GM12878 (cell line): ENCODE results near the gene CHRNA9. TPM values are rescaled to one million over a fixed set of nuclear protein-coding genes. Genes with fewer than 3 reads are reported as not detected.

Source experiments
- ATAC-seq: fragments of 200-7000 bp; cut with Tn5 transposase; 3 replicates; pipeline ENCODE4 v1.9.1; 2020; ENCODE audit warnings: mild to moderate bottlenecking, moderate library complexity
- BruUV-seq: library from RNA; stranded (reverse); fragments of 400-500 nt; replicated peaks from 2 replicates; lab custom pipeline; 2021; lab: Mats Ljungman, UMichigan
- CTCF ChIA-PET: fragments of 300-600 bp; sonication (Branson Sonifier 250); formaldehyde crosslinking; extraction: SDS; loops from one replicate; lab custom pipeline; 2021; ENCODE audit warnings: inconsistent platforms; lab: Yijun Ruan, JAX
- POLR2A ChIA-PET: fragments of 350-600 bp; formaldehyde crosslinking; extraction: SDS; loops from one replicate; lab custom pipeline; 2021; ENCODE audit warnings: inconsistent platforms; lab: Charles Lee
- RAD21 ChIA-PET: fragments of 300-600 bp; sonication (Branson Sonifier 250); formaldehyde crosslinking; loops from one replicate; lab custom pipeline; 2023; ENCODE audit warnings: antibody characterized with exemption; ENCODE audit not compliant: unreplicated experiment; lab: Charles Lee
- SMC1A ChIA-PET: fragments of 300-600 bp; sonication (Branson Sonifier 250); formaldehyde crosslinking; loops from one replicate; lab custom pipeline; 2023; ENCODE audit not compliant: unreplicated experiment, uncharacterized antibody; lab: Charles Lee
- DNase-seq: peaks from one replicate; pipeline ENCODE4 v3.0.0-alpha.2; 2011; ENCODE audit warnings: low read depth, low spot score
- FAIRE-seq: peaks from 3 replicates; lab custom pipeline; 2011; peaks lifted over from hg19 to GRCh38; lab: Jason Lieb, UNC
- H2AFZ ChIP-seq: 2 replicates; pipeline ENCODE4 v1.6.0; 2011; ENCODE audit warnings: low read depth, low read length, control low read depth; ENCODE audit not compliant: control insufficient read depth
- H3K27ac ChIP-seq: 2 replicates; pipeline ENCODE4 v1.5.1; 2011; ENCODE audit warnings: control low read depth; ENCODE audit not compliant: control insufficient read depth, insufficient read depth
- H3K27me3 ChIP-seq, 2 experiments: replicated peaks in 1 of 2; 2 replicates each; pipeline versions ENCODE4 v1.6.0 to v1.6.1; 2011; ENCODE audit warnings: low read length in 1 of 2; ENCODE audit not compliant: control insufficient read depth in 2 of 2, insufficient read depth in 2 of 2
- H3K36me3 ChIP-seq, 2 experiments: 2 replicates each; pipeline ENCODE4 v1.5.1; 2011; ENCODE audit warnings: low read length in 1 of 2; ENCODE audit not compliant: control insufficient read depth in 2 of 2, insufficient read depth in 2 of 2
- H3K4me1 ChIP-seq: 2 replicates; pipeline ENCODE4 v1.6.1; 2011; ENCODE audit warnings: mild to moderate bottlenecking, low read length, moderate library complexity, mixed read lengths; ENCODE audit not compliant: control insufficient read depth, insufficient read depth
- H3K4me2 ChIP-seq: 2 replicates; pipeline ENCODE4 v1.6.0; 2011; ENCODE audit warnings: control low read depth; ENCODE audit not compliant: control insufficient read depth, insufficient read depth
- H3K4me3 ChIP-seq: fragments of 200-600 bp; sonication (generic); 2 replicates; pipeline ENCODE4 v1.5.1; 2016
- H3K79me2 ChIP-seq: 2 replicates; pipeline ENCODE4 v1.6.0; 2011; ENCODE audit warnings: low read length; ENCODE audit not compliant: control insufficient read depth, insufficient read depth
- H3K9ac ChIP-seq: 2 replicates; pipeline ENCODE4 v1.8.0; 2011; ENCODE audit warnings: low read length, control low read depth, mixed read lengths; ENCODE audit not compliant: control insufficient read depth, insufficient read depth
- H3K9me3 ChIP-seq: replicated peaks from 3 replicates; pipeline ENCODE4 v1.5.1; 2011; ENCODE audit warnings: mild to moderate bottlenecking, low read length; ENCODE audit not compliant: control insufficient read depth, insufficient read depth
- H4K20me1 ChIP-seq: 2 replicates; pipeline ENCODE4 v1.6.0; 2011; ENCODE audit not compliant: control insufficient read depth, insufficient read depth
- ATF7 ChIP-seq: fragments of 450-650 bp; IDR thresholded peaks from 2 replicates; pipeline ENCODE4 v1.6.1; 2016; ENCODE audit warnings: low read depth, mild to moderate bottlenecking
- CTCF ChIP-seq, 3 experiments: IDR thresholded peaks in 2 of 3; conservative IDR thresholded peaks in 1 of 3; 2 replicates each; pipeline ENCODE4 v1.5.1; 2011; ENCODE audit warnings: low read depth in 3 of 3, low read length in 3 of 3, mild to moderate bottlenecking in 3 of 3, control low read depth in 2 of 3, moderate library complexity in 2 of 3, inconsistent platforms in 1 of 3, mixed read lengths in 1 of 3; ENCODE audit not compliant: control insufficient read depth in 2 of 3, insufficient read depth in 1 of 3; ENCODE audit errors: extremely low read depth in 1 of 3
- GATAD2B ChIP-seq: fragments of 450-650 bp; conservative IDR thresholded peaks from 2 replicates; pipeline ENCODE4 v1.6.1; 2017; ENCODE audit warnings: low read depth, mild to moderate bottlenecking, moderate library complexity
- IRF3 ChIP-seq: fragments of 450-650 bp; IDR thresholded peaks from 2 replicates; pipeline ENCODE4 v1.6.1; 2014; ENCODE audit warnings: mild to moderate bottlenecking
- JUND ChIP-seq: IDR thresholded peaks from 2 replicates; pipeline ENCODE4 v1.6.1; 2012; ENCODE audit warnings: low read depth, mild to moderate bottlenecking, low read length, improper control_type of control experiment, moderate library complexity
- MTA3 ChIP-seq: IDR thresholded peaks from 2 replicates; pipeline ENCODE4 v1.6.1; 2012; ENCODE audit warnings: low read length, inconsistent platforms, borderline replicate concordance
- MYC ChIP-seq: IDR thresholded peaks from 2 replicates; pipeline ENCODE4 v1.6.1; 2011; ENCODE audit warnings: mild to moderate bottlenecking, low read length, moderate library complexity, inconsistent platforms; ENCODE audit not compliant: insufficient read depth, insufficient replicate concordance, insufficient read length, severe bottlenecking
- NFXL1 ChIP-seq: fragments of 450-650 bp; IDR thresholded peaks from 2 replicates; pipeline ENCODE4 v1.6.1; 2017; ENCODE audit warnings: antibody characterized with exemption, mild to moderate bottlenecking, borderline replicate concordance
- NR2C2 ChIP-seq: IDR thresholded peaks from 2 replicates; pipeline ENCODE4 v1.6.1; 2011; ENCODE audit warnings: borderline replicate concordance, low read depth; ENCODE audit not compliant: control insufficient read depth, insufficient read length
- PML ChIP-seq: IDR thresholded peaks from 2 replicates; pipeline ENCODE4 v1.6.1; 2012; ENCODE audit warnings: low read length, inconsistent platforms
- RFX5 ChIP-seq: IDR thresholded peaks from 2 replicates; pipeline ENCODE4 v1.6.1; 2011; ENCODE audit warnings: low read depth, low read length, improper control_type of control experiment
- SMAD1 ChIP-seq: fragments of 450-650 bp; IDR thresholded peaks from 2 replicates; pipeline ENCODE4 v1.6.1; 2018; ENCODE audit warnings: mild to moderate bottlenecking, low read depth; ENCODE audit not compliant: partially characterized antibody
- SMARCA5 ChIP-seq: fragments of 450-650 bp; IDR thresholded peaks from 2 replicates; pipeline ENCODE4 v1.6.1; 2017; ENCODE audit warnings: mild to moderate bottlenecking
- SP1 ChIP-seq: IDR thresholded peaks from one replicate; pipeline ENCODE4 v1.6.1; 2011; ENCODE audit warnings: low read depth, low read length
- SPI1 ChIP-seq: IDR thresholded peaks from 2 replicates; pipeline ENCODE4 v1.6.1; 2011; ENCODE audit warnings: low read depth, mild to moderate bottlenecking, low read length, moderate library complexity, borderline replicate concordance; ENCODE audit not compliant: insufficient read depth
- SREBF2 ChIP-seq: IDR thresholded peaks from 2 replicates; pipeline ENCODE4 v1.6.1; 2012; ENCODE audit warnings: mild to moderate bottlenecking, low read length
- SRF ChIP-seq, 2 experiments: IDR thresholded peaks; 2 replicates each; pipeline ENCODE4 v1.6.1; 2011; ENCODE audit warnings: low read depth in 2 of 2, low read length in 2 of 2, mild to moderate bottlenecking in 1 of 2, moderate library complexity in 1 of 2
- ZNF24 ChIP-seq: fragments of 450-650 bp; IDR thresholded peaks from 2 replicates; pipeline ENCODE4 v1.6.1; 2017; ENCODE audit warnings: antibody characterized with exemption, mild to moderate bottlenecking
- WGBS: methylation state at CpG from one replicate; pipeline ENCODE4 v1.1.6; 2016; ENCODE audit warnings: low lambda C conversion rate; ENCODE audit not compliant: insufficient replicate concordance, insufficient coverage; ENCODE audit errors: missing lambda C conversion rate; 5-methylcytosine and 5-hydroxymethylcytosine counted together
- in situ Hi-C: fragments of 300-500 bp; cut with MboI; formaldehyde crosslinking; loops from 9 replicates; pipeline ENCODE4 v1.14.3; 2018; ENCODE audit warnings: mixed read lengths
- intact Hi-C: fragments of 100-400 bp; cut with micrococcal nuclease; formaldehyde crosslinking; loops from one replicate; pipeline ENCODE4 v1.14.2; 2022; ENCODE audit not compliant: unreplicated experiment
- polyA plus RNA-seq, 11 experiments: library from polyadenylated mRNA; depleted of rRNA in 4 of 11; unstranded in 6 of 11; stranded (reverse) in 5 of 11; fragments of >200 nt; fragmentation: Nextera tagmentation in 4 of 11; fragmentation: Illumina TruSeq in 1 of 11; extraction: Ambion mirVana in 4 of 11; extraction: Trizol in 1 of 11; gene quantifications; 1 replicate in 1 of 11; 2 replicates in 10 of 11; pipeline versions ENCODE4 v1.2.1 to v1.2.3, GENCODE V29; 2011 to 2016; ENCODE audit warnings: inconsistent platforms in 2 of 11, missing spikeins in 2 of 11, low read depth in 1 of 11
- total RNA-seq, 4 experiments: library from RNA; depleted of rRNA in 3 of 4; stranded (reverse); fragments of >200 nt in 3 of 4; fragmentation: Illumina TruSeq in 1 of 4; extraction: Trizol in 1 of 4; gene quantifications; 2 replicates each; pipeline versions ENCODE4 v1.2.1 to v1.2.3, GENCODE V29; 2013 to 2021

CHRNA9 gene
- total and polyA plus RNA-seq, 10 of the 15 experiments (the other 5 are each of a cell fraction or from before 2014, with no cell fraction given) = 0.05 to 0.09 (median 0.08) TPM; not detected in 7

DNA sequence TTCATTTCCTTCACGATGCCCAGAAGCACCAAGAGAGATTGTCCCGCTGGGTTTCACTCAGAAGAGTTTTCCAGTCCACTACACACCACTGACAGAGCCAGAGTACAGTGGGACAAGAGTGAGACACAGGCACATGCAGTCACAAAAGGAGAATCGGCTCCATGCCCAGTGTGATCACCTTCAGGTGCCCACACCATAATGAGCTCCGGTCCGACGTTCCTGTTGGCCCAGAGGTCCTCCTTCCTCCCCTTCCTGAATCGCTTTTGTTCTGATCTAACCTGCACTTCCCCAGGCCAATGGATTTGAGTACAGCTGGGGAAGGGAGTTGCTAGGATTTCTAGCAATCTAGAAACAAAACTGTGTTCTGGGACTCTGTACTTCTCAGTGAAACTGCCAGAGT, 4.6 kb upstream of the CHRNA9 start:
- H2AFZ ChIP-seq = no peak overlapping the region
- no peak for FAIRE-seq

DNA sequence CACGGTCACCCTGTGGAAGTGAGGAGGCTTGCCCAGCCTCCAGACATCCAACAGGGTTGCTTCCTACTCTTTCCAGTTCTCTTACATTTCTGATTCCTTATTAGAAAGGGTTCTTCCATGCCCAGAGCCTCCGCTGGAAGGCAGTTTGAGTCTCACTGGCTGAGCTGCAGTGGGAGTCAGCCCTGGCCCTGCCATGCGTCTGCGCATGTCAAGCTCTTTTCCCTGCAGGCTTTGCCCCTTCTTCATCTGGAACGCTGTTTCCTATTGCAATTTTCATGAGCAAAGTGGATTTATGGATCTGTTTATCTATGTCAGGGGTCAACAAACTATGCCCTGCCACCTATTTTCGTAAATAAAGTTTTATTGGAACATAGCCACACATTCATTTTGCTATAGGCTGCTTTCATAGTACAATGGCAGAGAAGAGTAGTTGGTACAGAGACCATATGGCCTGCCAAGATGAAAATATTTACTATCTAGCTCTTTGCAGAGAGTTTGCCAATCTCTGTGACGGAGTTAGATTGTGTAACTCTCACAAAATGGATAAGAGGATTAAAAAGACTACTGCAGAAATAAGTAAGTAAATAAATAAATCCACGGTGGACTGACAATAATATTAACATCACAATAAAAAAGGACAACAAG, 3.9 kb upstream of the CHRNA9 start:
- H4K20me1 ChIP-seq = no peaks in the 10 kb centered on the region
- no peak overlapping the region for H3K4me2 ChIP-seq
- CTCF ChIA-PET = interaction anchor here (0.5 to 1.6 kb wide), 4 partner anchors 14 to 1657 kb away, joined by 3 to 4 read pairs (median 4); no protein-coding TSS in a partner anchor
- WGBS = 61% methylated on average over 8 of the region's 8 CpGs
- H2AFZ ChIP-seq = no peak overlapping the region
- H3K9ac ChIP-seq = no peak overlapping the region
- no TSS peak for BruUV-seq
- intact Hi-C loops = no loop called here
- H3K27ac ChIP-seq = no peak overlapping the region
- POLR2A ChIA-PET = interaction anchor here (0.5 kb wide), 1 partner anchor 181 kb away, joined by 3 read pairs; no protein-coding TSS in a partner anchor
- H3K36me3 ChIP-seq = no peaks in the 10 kb centered on the region
- H3K4me3 ChIP-seq = no peak overlapping the region
- SMC1A ChIA-PET = interaction anchor here (0.8 to 1.9 kb wide), 4 partner anchors 9 to 381 kb away, joined by 3 to 8 read pairs (median 4); no protein-coding TSS in a partner anchor
- no peaks in the 10 kb centered on the region for H3K79me2 ChIP-seq
- RAD21 ChIA-PET = interaction anchor here (0.8 to 3.4 kb wide), 2 partner anchors 38 to 387 kb away, joined by 3 to 9 read pairs; no protein-coding TSS in a partner anchor
- H3K9me3 ChIP-seq = no peaks in the 10 kb centered on the region
- in situ Hi-C loops = no loop called here
- DNase-seq = no peak
- FAIRE-seq = no peak
- peaks cover 0 to 3% of the 10 kb centered on the region in 2 experiments; a peak in 1 of 4 replicates for H3K27me3 ChIP-seq
- no peak for ATAC-seq
- no peaks in the 10 kb centered on the region for H3K4me1 ChIP-seq
- no peak for TF ChIP-seq SMARCA5
- TF ChIP-seq JUND = no peak
- no peak for TF ChIP-seq MTA3
- no peak for TF ChIP-seq SREBF2
- TF ChIP-seq PML = no peak
- no peak for TF ChIP-seq ATF7
- TF ChIP-seq SRF (IDR thresholded peaks at IDR 0.05; ENCODE audit: low read depth in 2 of 2, low read length in 2 of 2) = no peak
- TF ChIP-seq IRF3 = no peak
- no peak for TF ChIP-seq CTCF (IDR thresholded peaks at IDR 0.05 in 2 of 3, conservative IDR thresholded peaks at IDR 0.05 in 1 of 3; ENCODE audit: control insufficient read depth in 2 of 3, extremely low read depth in 1 of 3, insufficient read depth in 1 of 3, low read depth in 3 of 3, low read length in 3 of 3)
- TF ChIP-seq SP1 = no peak

More for the DNA sequence above, 4.6 kb upstream of the CHRNA9 start:
- ChIA-PET SMC1A (no interaction called here), RAD21 (interaction anchor here (0.8 to 3.4 kb wide), 2 partner anchors 39 to 388 kb away, joined by 3 to 9 read pairs; no protein-coding TSS in a partner anchor), POLR2A (interaction anchor here (0.5 kb wide), 1 partner anchor 182 kb away, joined by 3 read pairs; no protein-coding TSS in a partner anchor), CTCF (interaction anchor here (0.6 to 1.6 kb wide), 4 partner anchors 13 to 389 kb away, joined by 3 to 4 read pairs (median 4); no protein-coding TSS in a partner anchor)
- Histone ChIP-seq H3K79me2 (no peaks in the 10 kb centered on the region), H3K9me3 (no peaks in the 10 kb centered on the region), H3K27me3 (peaks cover 0 to 3% of the 10 kb centered on the region in 2 experiments; a peak in 1 of 4 replicates), H3K36me3 (no peaks in the 10 kb centered on the region), H3K27ac (no peak overlapping the region), H3K4me3 (no peak overlapping the region), H4K20me1 (no peaks in the 10 kb centered on the region), H3K4me1 (no peaks in the 10 kb centered on the region), H3K9ac (no peak overlapping the region), H3K4me2 (no peak overlapping the region)
- intact Hi-C loops = no loop called here
- no peak for DNase-seq
- 75% methylated on average over 7 of the region's 7 CpGs for WGBS
- in situ Hi-C loops = no loop called here
- ATAC-seq = no peak
- TF ChIP-seq NFXL1 (no peak), NR2C2 (no peak), GATAD2B (no peak), SPI1 (no peak), MYC (no peak), ZNF24 (no peak), RFX5 (no peak), SMAD1 (no peak)
- no TSS peak for BruUV-seq
